ENCODE measurements around the gene C1QTNF8.

The C1QTNF8 gene

DNA sequence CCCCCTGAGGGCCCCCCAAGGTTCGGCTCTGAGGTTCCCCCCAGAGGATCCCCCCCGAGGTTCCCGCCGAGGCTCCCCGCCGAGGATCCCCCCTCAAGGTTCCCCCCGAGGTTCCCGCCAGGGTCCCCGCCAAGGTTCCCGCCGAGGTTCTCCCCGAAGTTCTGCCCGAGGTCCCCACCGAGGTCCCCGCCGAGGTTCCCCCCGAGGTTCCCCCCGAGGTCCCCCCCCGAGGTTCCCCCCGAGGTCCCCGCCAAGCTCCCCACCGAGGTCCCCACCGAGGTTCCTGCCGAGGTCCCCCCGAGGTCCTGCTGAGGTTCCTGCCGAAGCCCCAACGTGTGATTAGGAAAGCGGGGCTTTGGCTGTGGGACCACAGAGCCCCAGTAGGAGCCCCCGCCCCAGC is 55.7 kb downstream of the C1QTNF8 start:
- DNase-seq = no peak

DNA sequence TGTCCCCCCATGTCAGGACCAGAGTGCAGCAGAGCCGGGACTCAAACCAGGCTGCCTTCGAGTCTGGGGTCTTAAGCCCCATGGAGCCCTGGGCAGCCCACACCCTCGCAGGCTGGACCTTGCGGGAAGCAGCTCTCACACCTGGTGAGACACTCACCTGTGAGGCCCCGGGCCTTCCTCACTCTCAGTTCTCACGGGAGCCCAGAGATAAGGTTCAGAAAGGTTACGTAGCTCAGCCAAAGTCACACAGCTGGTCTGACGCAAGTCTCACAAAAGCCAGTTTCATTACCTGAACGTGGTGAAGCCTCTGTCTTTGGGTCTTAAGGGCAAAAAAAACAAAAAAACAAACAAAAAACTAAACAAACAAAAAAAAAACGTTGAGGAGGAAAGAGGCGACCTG is 56.3 kb downstream of the C1QTNF8 start:
- no peak for DNase-seq

DNA sequence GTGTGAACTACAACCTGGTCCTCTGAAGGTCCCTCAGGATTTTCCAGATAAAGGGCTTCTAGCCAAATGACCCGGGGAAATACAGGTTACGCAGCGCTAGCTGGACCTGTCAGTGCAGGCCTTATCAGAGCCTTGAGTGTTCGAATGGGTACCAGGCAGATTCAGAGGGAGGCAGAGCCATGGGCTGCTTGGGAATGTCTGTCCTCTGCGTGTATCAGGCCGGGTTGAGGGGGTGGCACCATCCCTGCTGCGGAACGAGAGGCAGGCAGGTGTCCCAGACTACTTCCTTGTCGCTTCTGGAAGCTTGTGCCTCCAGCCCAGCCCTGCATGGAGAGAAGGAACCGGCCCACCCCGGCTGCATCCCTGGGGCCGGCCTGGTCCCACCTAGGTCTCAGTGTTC is 57.1 kb downstream of the C1QTNF8 start:
- no peak for DNase-seq
